Peyer's patch (tissue), 4 donors: ENCODE data around the gene REV3L.

Source experiments
- CTCF ChIP-seq, 6 experiments: fragments of 450-650 bp in 4 of 6; fragments of 200-600 bp in 2 of 6; sonication (generic) in 1 of 6; IDR thresholded peaks; one replicate each; pipeline ENCODE4 v1.5.1; 2017 to 2019; ENCODE audit warnings: antibody characterized with exemption in 6 of 6, mild to moderate bottlenecking in 3 of 6, moderate library complexity in 1 of 6
- POLR2A ChIP-seq, 2 donors: fragments of 450-650 bp; IDR thresholded peaks; one replicate each; pipeline ENCODE4 v1.5.1; 2017; ENCODE audit warnings: antibody characterized with exemption in 2 of 2, mild to moderate bottlenecking in 2 of 2, moderate library complexity in 2 of 2

- TF ChIP-seq POLR2A (IDR thresholded peaks at IDR 0.05) = no peak
- no peak for TF ChIP-seq CTCF (IDR thresholded peaks at IDR 0.05)
These were observed 39.5 kb upstream of the REV3L start for GRCh38 chr6:111522393-111523020.
